Measurements from ENCODE around the gene FAM20B. TPM values are rescaled to one million over a fixed set of nuclear protein-coding genes. Genes with fewer than 3 reads are reported as not detected.

The FAM20B gene
- total RNA-seq, 1 donor from 2014 or later, result 27.5 TPM

DNA sequence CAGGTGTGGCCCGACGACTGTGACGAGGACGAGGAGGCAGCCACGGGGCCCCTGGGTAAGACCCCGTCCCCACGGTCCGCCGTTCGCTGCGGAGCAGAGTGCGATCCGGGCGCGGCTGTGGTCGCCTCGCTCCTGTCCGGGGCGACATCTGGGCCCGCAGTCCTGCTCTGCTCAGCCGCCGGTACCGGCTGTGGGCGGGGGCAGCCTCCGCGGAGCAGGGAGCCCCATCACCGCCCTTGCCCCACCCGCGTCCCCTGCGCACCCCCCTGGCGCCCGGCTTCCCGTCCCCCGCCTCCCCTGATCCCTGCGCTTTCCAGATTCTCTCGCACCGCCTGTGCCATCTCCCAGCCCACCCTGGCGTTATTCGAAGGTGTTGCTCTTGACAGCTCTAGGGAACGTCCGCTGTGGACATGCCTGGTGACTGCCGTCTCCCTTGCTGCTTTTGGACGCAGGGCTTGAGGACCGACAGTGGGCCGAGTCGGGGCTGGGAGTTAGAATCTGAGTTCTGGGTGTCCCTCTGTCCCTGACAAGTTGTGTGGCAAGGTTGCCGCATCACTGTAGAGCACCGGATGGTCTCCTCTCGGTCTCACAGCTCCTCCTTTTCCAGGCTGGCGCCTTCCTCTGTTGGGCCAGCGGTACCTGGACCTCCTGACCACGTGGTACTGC is 56.8 kb downstream of the FAM20B start:
- TF ChIP-seq, protein P1, sequence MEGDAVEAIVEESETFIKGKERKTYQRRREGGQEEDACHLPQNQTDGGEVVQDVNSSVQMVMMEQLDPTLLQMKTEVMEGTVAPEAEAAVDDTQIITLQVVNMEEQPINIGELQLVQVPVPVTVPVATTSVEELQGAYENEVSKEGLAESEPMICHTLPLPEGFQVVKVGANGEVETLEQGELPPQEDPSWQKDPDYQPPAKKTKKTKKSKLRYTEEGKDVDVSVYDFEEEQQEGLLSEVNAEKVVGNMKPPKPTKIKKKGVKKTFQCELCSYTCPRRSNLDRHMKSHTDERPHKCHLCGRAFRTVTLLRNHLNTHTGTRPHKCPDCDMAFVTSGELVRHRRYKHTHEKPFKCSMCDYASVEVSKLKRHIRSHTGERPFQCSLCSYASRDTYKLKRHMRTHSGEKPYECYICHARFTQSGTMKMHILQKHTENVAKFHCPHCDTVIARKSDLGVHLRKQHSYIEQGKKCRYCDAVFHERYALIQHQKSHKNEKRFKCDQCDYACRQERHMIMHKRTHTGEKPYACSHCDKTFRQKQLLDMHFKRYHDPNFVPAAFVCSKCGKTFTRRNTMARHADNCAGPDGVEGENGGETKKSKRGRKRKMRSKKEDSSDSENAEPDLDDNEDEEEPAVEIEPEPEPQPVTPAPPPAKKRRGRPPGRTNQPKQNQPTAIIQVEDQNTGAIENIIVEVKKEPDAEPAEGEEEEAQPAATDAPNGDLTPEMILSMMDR (IDR thresholded peaks at IDR 0.05; ENCODE audit: insufficient read depth, low read length, poor library complexity, severe bottlenecking), result no peak
- peak overlapping the region; percentile 90 for H3K4me3 ChIP-seq (ENCODE audit: low read depth, low read length)
- no peaks in the 10 kb centered on the region for H3K27me3 ChIP-seq (ENCODE audit: control insufficient read depth, insufficient read depth, low read length)
- H3K36me3 ChIP-seq (ENCODE audit: control insufficient read depth, insufficient read depth, low read length), result no peaks in the 10 kb centered on the region
- no peak for DNase-seq (ENCODE audit: low read depth)

DNA sequence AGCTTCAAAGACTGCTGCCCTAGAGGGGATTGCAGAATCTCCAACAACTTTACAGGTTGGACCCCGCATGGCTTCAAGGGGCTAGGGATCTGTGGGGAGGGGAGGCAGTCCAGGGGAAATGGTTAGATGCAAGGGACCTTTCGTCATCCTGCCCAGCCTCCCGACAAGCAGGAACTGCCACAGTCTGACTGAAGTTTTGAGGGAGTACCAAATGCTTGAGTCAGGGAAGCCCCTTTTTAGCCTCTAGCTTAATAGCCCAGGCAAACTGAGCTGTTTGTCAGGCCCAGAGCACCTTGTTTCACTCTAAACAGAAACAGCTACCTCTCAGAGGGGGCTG is 57.3 kb downstream of the FAM20B start:
- H3K27me3 ChIP-seq (ENCODE audit: control insufficient read depth, insufficient read depth, low read length), result no peaks in the 10 kb centered on the region
- H3K36me3 ChIP-seq (ENCODE audit: control insufficient read depth, insufficient read depth, low read length), result no peaks in the 10 kb centered on the region
- no peak for DNase-seq (ENCODE audit: low read depth)
- peak overlapping the region; percentile 90 for H3K4me3 ChIP-seq (ENCODE audit: low read depth, low read length)
- TF ChIP-seq, protein P1 (IDR thresholded peaks at IDR 0.05; ENCODE audit: insufficient read depth, low read length, poor library complexity, severe bottlenecking), result no peak

DNA sequence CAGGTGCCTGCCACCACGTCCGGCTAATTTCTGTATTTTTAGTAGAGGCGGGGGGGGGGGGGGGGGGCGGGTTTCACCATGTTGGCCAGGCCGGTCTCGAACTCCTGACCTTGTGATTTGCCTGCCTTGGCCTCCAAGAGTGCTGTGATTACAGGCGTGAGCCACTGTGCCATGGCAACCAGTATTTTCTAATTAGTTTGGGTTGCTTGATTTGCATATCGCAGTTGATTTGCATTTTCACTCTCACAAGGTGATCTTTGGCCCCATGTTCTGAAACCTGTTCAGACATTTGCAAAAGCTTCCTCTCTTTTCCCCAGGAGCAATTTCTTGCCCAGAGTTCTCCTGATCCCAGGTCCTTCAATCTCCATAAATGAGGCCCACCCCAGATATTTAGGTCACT is 57.8 kb downstream of the FAM20B start:
- H3K4me3 ChIP-seq (ENCODE audit: low read depth, low read length), result no peak overlapping the region

DNA sequence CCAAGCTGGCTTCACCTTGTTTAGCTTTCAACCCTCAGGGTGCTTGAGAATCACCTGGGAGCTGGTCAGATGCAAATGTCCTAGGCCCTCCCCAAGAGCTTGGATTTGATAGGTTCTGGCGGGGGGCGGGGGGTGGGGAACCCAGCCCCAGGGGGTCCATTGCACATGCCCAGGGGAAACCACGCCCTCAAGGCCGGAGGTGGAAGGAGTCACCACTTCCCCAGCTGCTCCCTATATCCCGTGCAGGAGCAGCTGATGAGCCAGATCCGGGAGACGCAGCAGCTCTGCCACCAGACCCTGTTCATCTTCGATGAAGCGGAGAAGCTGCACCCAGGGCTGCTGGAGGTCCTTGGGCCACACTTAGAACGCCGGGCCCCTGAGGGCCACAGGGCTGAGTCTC is 62.0 kb downstream of the FAM20B start:
- Histone ChIP-seq H3K27me3 (ENCODE audit: control insufficient read depth, insufficient read depth, low read length) (no peaks in the 10 kb centered on the region), H3K4me3 (ENCODE audit: low read depth, low read length) (no peak overlapping the region), H3K36me3 (ENCODE audit: control insufficient read depth, insufficient read depth, low read length) (no peaks in the 10 kb centered on the region)
- no peak for DNase-seq (ENCODE audit: low read depth)
- TF ChIP-seq, protein P1 (IDR thresholded peaks at IDR 0.05; ENCODE audit: insufficient read depth, low read length, poor library complexity, severe bottlenecking), result no peak

More for the DNA sequence above, 57.8 kb downstream of the FAM20B start:
- no peaks in the 10 kb centered on the region for H3K36me3 ChIP-seq (ENCODE audit: control insufficient read depth, insufficient read depth, low read length)
- DNase-seq (ENCODE audit: low read depth), result no peak
- TF ChIP-seq, protein P1 (IDR thresholded peaks at IDR 0.05; ENCODE audit: insufficient read depth, low read length, poor library complexity, severe bottlenecking), result no peak
- H3K27me3 ChIP-seq (ENCODE audit: control insufficient read depth, insufficient read depth, low read length), result no peaks in the 10 kb centered on the region

DNA sequence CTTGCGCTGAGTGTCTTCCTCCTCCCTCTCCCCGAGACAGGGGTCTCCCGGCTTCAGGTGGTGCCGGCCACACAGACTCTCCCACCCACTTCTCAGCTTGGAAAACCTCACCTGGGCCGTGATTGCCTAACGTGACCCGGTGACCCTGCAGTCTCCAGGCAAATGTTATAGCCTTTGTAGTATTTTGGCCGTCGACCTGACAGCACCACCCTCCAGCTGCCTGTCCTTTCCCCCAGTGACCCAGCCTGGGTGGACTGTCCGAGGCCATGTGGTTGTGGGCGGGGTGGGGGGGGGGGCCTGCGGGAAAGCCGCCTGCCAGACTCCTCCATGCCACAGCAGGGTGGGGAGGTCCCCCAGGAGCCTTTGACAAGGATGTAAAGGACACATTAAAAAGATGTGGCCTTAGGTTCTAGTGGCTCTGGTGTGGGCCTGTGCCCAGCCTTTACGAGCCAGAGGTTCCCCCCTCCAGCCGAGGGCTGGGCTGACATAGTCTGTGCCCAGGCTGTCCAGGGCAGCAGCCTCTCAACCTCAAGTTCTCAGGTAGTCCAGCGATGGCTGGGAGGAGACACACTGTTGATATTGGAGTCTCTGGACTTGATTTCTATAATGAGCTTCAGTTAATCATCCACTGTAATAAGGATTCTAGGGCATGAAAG is 64.3 kb downstream of the FAM20B start:
- Histone ChIP-seq H3K36me3 (ENCODE audit: control insufficient read depth, insufficient read depth, low read length) (peaks cover 3% of the 10 kb centered on the region), H3K4me3 (ENCODE audit: low read depth, low read length) (no peak overlapping the region), H3K27me3 (ENCODE audit: control insufficient read depth, insufficient read depth, low read length) (no peaks in the 10 kb centered on the region)
- TF ChIP-seq, protein P1 (IDR thresholded peaks at IDR 0.05; ENCODE audit: insufficient read depth, low read length, poor library complexity, severe bottlenecking), result no peak
- no peak for DNase-seq (ENCODE audit: low read depth)

DNA sequence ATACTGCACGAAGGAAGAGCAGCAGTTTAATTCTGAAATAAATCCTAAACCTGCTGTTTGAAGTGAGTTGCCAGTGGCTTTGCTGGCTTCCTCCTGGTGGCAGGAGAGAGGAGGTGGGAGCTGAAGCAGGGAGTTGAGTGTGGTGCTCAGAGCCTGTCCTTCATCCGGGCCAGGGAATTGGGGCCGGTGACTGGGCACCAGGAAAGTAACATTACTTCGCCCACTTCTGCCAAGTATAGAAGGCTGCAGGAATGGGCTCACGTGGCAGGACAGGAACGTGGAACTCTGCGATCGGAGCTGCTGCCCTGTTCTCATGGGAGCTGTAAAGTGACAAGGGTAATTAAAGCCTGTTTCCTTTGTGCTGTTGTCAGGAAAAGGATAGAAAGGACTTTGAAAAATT is 64.8 kb downstream of the FAM20B start:
- Histone ChIP-seq H3K4me3 (ENCODE audit: low read depth, low read length) (no peak overlapping the region), H3K27me3 (ENCODE audit: control insufficient read depth, insufficient read depth, low read length) (no peaks in the 10 kb centered on the region), H3K36me3 (ENCODE audit: control insufficient read depth, insufficient read depth, low read length) (peaks cover 3% of the 10 kb centered on the region)
- no peak for DNase-seq (ENCODE audit: low read depth)
- TF ChIP-seq, protein P1 (IDR thresholded peaks at IDR 0.05; ENCODE audit: insufficient read depth, low read length, poor library complexity, severe bottlenecking), result no peak
